ENCODE measurements around the gene CTSE. TPM values are rescaled to one million over a fixed set of nuclear protein-coding genes. Genes with fewer than 3 reads are reported as not detected.

Gene CTSE
- total RNA-seq, 1 donor: not detected

- no peak for DNase-seq (ENCODE audit: low read depth)
- no peak for TF ChIP-seq CTCF (IDR thresholded peaks at IDR 0.05; ENCODE audit: insufficient read depth, low read depth, low read length)
- no peak overlapping the region for H3K4me3 ChIP-seq (ENCODE audit: low read depth, low read length)
Observed at GRCh38 chr1:205981257-205981656, 42.4 kb downstream of the CTSE start.

- H3K4me3 ChIP-seq (ENCODE audit: low read depth, low read length): no peak overlapping the region
- no peak for TF ChIP-seq CTCF (IDR thresholded peaks at IDR 0.05; ENCODE audit: insufficient read depth, low read depth, low read length)
- DNase-seq (ENCODE audit: low read depth): no peak
Observed at GRCh38 chr1:205980237-205980870, 43.3 kb downstream of the CTSE start.

GRCh38 chr1:205979301-205979700, 44.4 kb downstream of the CTSE start:
- no peak for DNase-seq (ENCODE audit: low read depth)
- no peak overlapping the region for H3K4me3 ChIP-seq (ENCODE audit: low read depth, low read length)
- TF ChIP-seq CTCF (IDR thresholded peaks at IDR 0.05; ENCODE audit: insufficient read depth, low read depth, low read length): no peak

DNA sequence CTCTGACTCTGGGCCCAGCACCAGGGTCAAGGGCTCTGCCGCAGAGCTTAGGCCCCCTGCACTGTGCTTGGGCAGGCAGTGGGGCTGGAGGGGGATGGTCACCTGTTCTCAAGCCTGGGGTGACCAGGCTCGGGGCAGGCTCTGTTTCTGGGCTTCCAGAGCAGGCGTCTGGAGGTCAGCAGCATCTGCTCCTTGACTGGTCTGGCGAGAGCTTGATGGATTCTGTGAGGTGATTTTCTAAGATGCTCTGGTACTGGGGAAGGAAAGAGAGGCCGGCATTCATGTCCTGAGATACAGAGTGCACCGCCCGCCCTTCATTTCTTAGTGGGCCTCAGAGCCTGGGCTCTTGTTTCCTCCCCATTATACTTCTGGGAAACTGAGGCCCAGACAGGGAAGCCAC, 45.0 kb downstream of the CTSE start:
- no peak overlapping the region for H3K4me3 ChIP-seq (ENCODE audit: low read depth, low read length)
- DNase-seq (ENCODE audit: low read depth): no peak
- TF ChIP-seq CTCF (IDR thresholded peaks at IDR 0.05; ENCODE audit: insufficient read depth, low read depth, low read length): no peak

DNA sequence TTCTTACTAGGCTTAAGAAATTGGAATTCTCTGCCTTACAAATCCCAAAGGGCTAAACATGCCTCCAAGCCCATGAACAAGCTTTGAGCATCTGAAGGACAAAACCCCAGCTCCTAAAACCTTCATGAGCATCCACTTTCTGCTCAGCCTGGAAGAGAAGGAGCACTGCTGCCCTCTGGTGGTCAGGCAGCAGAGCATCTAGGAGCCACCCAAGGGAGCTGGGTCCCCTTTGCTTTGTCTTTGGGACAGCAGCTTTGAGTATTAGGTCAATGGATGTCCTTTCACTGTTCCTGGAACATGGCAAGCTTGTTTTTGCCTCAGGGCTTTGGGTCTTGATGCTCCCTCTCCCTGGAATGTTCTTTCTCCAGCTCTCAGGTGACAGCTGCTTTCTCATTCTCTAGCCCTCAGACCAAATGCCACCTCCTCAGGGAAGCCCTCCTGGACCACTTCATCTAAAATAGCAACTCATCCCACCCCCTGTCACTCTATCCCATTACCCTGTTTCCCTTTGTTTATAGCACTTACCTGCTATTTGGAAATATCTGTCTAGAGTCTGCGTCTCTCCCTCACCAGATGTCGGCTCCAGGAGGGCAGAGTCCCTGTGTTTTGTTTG, 46.2 kb downstream of the CTSE start:
- peak; percentile 79 for DNase-seq (ENCODE audit: low read depth)
- H3K4me3 ChIP-seq (ENCODE audit: low read depth, low read length): no peak overlapping the region
- peak; percentile 96 for TF ChIP-seq CTCF (IDR thresholded peaks at IDR 0.05; ENCODE audit: insufficient read depth, low read depth, low read length)

DNA sequence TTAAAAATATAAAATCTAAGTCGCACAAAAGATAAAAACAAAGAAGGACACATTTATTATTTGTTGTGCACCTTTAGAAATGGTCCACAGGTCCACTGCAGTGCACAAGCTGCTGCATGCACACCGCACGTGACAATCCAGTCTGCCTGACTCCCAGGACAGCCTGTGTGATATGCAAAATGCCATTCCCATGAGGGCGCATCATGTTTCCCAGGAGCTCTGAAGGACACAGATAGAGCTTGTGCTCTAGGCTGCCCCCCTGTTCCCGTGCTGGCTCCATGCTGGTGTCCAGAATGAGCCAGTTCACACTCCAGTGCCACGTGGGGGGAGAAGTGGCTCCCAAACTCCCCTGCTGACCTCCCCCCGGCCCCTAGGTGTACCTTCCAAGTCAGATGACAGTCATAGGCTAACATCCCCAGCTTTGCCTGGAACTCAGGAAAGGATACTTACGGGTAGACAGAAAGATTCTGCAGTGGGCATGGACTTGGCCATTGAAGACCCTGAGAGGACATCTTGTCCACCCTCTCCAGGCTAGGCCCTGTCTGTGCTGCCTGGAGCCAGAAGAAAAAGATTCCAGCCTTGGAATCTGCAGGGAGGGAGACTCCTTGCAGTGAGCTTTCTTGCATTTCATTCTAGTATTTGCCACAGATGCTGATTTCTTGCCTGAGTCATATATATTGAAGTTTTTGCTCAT, 46.8 kb downstream of the CTSE start:
- TF ChIP-seq CTCF (IDR thresholded peaks at IDR 0.05; ENCODE audit: insufficient read depth, low read depth, low read length): no peak
- DNase-seq (ENCODE audit: low read depth): peak; percentile 32
- no peak overlapping the region for H3K4me3 ChIP-seq (ENCODE audit: low read depth, low read length)

Measured in fibroblast of villous mesenchyme (primary cell).